Activated naive CD8-positive, alpha-beta T cell treated with anti-CD3 and anti-CD28 coated beads, Interleukin-2, amount 50 U/mL, for 24 hours (primary cell): ENCODE data around the gene SNX15.

Source experiments
- ATAC-seq: fragments of 150-1000 bp; cut with Tn5 transposase; one replicate; pipeline ENCODE4 v1.10.0; 2021
- DNase-seq: peaks from one replicate; pipeline ENCODE4 v3.0.0; 2021
- H3K27ac Mint-ChIP-seq: one replicate; pipeline ENCODE4 v1.8.0; 2021; ENCODE audit warnings: mild to moderate bottlenecking, mixed read lengths
- H3K27me3 Mint-ChIP-seq: one replicate; pipeline ENCODE4 v1.8.0; 2021; ENCODE audit warnings: mixed read lengths
- H3K36me3 Mint-ChIP-seq: one replicate; pipeline ENCODE4 v1.8.0; 2021; ENCODE audit warnings: low read depth, mixed read lengths
- H3K4me1 Mint-ChIP-seq: one replicate; pipeline ENCODE4 v1.8.0; 2021; ENCODE audit warnings: mixed read lengths
- H3K4me3 Mint-ChIP-seq: one replicate; pipeline ENCODE4 v1.8.0; 2021; ENCODE audit warnings: mild to moderate bottlenecking, moderate library complexity, mixed read lengths
- H3K9me3 Mint-ChIP-seq: one replicate; pipeline ENCODE4 v1.8.0; 2021; ENCODE audit warnings: mixed read lengths

SNX15 gene

DNA sequence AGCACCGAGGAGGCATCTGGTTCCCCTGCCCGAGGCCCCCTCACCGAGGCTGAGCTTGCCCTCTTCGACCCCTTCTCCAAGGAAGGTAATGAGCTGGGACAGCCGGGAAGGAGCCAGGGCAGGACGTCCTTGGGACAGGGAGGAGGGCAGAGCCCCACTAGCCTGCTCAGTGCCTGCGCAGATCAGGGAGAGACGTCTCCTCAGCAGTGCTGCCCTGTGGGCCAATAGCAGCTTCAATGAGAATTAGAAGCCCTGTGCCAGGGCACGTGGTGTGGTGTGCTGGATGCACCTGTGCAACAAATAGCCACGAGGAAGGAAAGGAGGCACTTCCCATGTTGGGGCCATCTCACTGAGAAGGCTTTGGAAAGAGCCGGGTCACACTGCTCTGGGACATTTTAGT, 8.3 kb downstream of the SNX15 start:
- DNase-seq (no peak), ATAC-seq (no peak)
- H3K9me3 Mint-ChIP-seq: no peaks in the 10 kb centered on the region
- H3K36me3 Mint-ChIP-seq: no peaks in the 10 kb centered on the region
- H3K4me3 Mint-ChIP-seq: no peak overlapping the region
- no peaks in the 10 kb centered on the region for H3K27me3 Mint-ChIP-seq
- no peak overlapping the region for H3K27ac Mint-ChIP-seq
- H3K4me1 Mint-ChIP-seq: peaks cover 2% of the 10 kb centered on the region

DNA sequence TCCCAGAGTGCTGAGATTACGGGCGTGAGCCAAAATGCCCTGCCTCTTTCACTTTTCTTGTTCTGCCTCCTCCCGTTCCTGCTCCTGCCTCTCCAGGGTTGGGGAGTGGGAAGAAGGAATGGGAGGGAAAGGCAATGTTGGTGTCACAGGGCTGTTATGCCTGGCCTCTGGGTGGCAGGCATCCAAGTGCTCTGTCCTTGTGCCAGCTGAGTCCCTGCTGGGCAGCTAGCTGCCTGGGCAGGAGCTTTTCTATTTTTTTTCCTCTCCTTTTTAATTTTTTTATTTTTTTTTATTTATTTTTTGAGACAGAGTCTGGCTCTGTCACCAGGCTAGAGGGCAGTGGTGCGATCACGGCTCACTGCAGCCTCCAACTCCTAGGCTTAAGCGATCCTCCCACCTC, 9.7 kb downstream of the SNX15 start:
- H3K27me3 Mint-ChIP-seq: no peaks in the 10 kb centered on the region
- H3K4me3 Mint-ChIP-seq: no peak overlapping the region
- ATAC-seq (no peak), DNase-seq (no peak)
- peaks cover 6% of the 10 kb centered on the region for H3K4me1 Mint-ChIP-seq
- H3K36me3 Mint-ChIP-seq: no peaks in the 10 kb centered on the region
- no peaks in the 10 kb centered on the region for H3K9me3 Mint-ChIP-seq
- H3K27ac Mint-ChIP-seq: no peak overlapping the region

DNA sequence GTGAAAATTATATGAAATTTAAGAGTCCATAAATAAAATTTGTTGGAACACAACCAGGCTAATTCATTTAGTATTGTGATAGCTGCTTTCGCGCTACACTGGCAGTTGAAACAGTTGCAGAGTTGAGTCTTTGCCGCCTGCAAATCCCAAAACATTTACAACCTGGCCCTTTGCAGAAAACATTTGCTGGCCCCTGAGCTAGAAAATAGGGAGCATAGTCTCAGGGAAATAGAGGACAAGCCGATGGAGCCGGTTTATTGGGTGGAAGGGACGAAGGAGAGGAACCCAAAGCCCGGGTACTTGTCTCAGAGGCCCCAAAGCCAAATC, 13.2 kb downstream of the SNX15 start:
- H3K4me1 Mint-ChIP-seq: peaks cover 15% of the 10 kb centered on the region
- H3K4me3 Mint-ChIP-seq: peak overlapping the region; percentile 84
- no peak for DNase-seq
- H3K36me3 Mint-ChIP-seq: peaks cover 5% of the 10 kb centered on the region
- H3K27me3 Mint-ChIP-seq: no peaks in the 10 kb centered on the region
- no peaks in the 10 kb centered on the region for H3K9me3 Mint-ChIP-seq
- ATAC-seq: no peak
- peak overlapping the region; percentile 93 for H3K27ac Mint-ChIP-seq

DNA sequence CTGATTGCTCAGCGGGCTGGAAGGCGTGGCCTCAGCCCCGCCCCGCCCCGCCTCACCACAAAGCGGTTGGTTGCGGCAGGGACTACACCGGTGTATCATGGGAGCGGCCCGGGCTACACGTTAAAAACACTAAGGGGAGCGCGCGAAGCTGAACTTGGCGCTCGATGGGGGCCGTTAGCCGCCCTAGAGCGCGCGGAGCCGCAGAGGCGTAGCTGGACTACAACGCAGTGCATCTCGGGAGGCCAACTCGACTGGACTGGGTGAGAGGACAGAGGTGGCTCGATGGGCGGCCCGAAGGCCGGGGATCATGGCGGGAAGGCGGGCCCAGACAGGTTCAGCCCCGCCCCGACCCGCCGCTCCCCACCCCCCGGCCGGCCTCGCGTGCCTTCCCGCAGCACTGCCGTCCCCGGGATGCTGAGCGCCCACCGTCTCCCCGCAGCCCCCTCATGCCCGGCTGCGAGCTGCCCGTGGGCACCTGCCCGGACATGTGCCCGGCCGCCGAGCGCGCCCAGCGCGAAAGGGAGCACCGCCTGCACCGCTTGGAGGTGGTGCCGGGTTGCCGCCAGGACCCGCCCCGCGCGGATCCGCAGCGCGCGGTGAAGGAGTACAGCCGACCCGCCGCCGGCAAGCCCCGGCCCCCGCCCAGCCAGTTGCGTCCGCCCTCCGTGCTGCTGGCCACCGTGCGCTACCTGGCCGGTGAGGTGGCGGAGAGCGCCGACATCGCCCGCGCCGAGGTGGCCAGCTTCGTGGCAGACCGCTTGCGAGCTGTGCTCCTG, 13.8 kb downstream of the SNX15 start, which contains the start of gene SAC3D1:
Gene SAC3D1, plus strand, starts transcription at position 364 of the 776 bp plus-strand sequence. Its CDS starts 83 bp downstream, at position 447.
- Mint-ChIP-seq H3K4me1 (peaks cover 15% of the 10 kb centered on the region), H3K27me3 (no peaks in the 10 kb centered on the region), H3K4me3 (peak within 1 kb of the TSS; percentile 84), H3K36me3 (peaks cover 5% of the 10 kb centered on the region), H3K27ac (peak within 1 kb of the TSS; percentile 93), H3K9me3 (no peaks in the 10 kb centered on the region)
- DNase-seq (peak; percentile 86), ATAC-seq (peak; percentile 96)

DNA sequence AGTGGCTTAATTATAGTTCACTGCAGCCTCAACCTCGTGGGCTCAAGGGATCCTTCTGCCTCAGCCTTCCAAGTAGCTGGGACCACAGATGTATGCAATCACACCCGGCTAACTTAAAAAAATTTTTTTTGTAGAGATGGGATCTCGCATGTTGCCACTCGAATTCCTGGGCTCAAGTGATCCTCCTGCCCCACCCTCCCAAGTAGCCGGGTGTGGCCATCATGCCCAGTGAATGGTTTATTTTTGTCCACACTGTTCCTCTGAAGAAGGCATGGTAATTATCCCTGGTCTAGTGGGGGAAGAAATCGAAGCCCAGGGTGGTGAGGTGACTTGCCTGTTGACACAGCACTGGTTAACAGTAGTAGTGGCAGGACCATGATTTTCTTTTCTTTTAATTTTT, 15.7 kb downstream of the SNX15 start:
- H3K36me3 Mint-ChIP-seq: peaks cover 5% of the 10 kb centered on the region
- H3K27ac Mint-ChIP-seq: no peak overlapping the region
- DNase-seq (no peak), ATAC-seq (no peak)
- no peaks in the 10 kb centered on the region for H3K9me3 Mint-ChIP-seq
- H3K4me1 Mint-ChIP-seq: peaks cover 31% of the 10 kb centered on the region
- H3K27me3 Mint-ChIP-seq: peaks cover 2% of the 10 kb centered on the region
- peak overlapping the region; percentile 81 for H3K4me3 Mint-ChIP-seq

DNA sequence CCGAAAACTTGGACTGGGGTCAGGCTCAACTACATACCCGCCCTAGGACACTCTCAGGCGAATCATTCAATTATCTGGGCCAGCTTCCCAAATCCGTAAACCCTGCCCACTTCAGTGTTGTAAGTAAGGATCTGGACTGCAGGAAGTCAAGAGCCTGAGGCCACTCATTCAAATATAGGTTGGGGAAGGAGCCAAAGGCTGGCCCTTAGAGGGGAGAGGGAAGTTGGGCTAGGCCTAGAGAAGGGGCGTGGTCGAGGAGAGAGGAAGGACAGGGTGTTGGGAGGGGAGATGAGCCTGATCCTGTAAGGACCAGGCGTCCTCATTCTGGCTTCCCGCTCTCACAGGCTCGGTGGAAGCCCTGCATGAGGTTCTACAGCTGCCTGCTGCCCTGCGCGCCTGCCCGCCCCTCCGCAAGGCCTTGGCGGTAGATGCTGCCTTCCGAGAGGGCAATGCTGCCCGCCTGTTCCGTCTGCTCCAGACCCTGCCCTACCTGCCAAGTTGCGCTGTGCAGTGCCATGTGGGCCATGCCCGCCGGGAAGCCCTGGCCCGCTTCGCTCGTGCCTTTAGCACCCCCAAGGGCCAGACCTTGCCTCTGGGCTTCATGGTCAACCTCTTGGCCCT, 16.8 kb downstream of the SNX15 start:
- Mint-ChIP-seq H3K27ac (no peak overlapping the region), H3K4me3 (no peak overlapping the region), H3K4me1 (peaks cover 37% of the 10 kb centered on the region), H3K36me3 (peaks cover 5% of the 10 kb centered on the region), H3K27me3 (peaks cover 2% of the 10 kb centered on the region), H3K9me3 (no peaks in the 10 kb centered on the region)
- ATAC-seq: no peak
- DNase-seq: no peak

DNA sequence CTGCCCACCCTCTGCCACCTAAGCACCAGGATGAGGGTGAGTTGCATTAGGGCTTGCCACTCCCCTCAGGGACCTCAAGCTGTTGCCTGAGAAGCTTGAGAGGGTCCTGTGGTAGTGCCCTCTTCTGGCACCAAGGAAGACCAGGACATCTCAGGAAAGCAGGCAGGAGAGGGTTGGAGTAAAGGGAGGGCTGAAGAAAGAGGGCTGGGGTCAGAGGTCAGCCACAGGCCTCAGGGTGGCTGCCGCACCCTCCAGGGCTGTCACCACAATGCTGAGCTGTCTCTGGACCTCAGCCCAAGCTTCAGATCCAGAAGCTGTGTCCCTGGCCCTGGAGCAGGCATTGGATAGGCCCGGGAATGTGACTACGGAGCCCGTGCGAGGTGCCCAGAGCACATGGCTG, 17.8 kb downstream of the SNX15 start:
- no peak for ATAC-seq
- H3K27me3 Mint-ChIP-seq: peaks cover 2% of the 10 kb centered on the region
- no peaks in the 10 kb centered on the region for H3K9me3 Mint-ChIP-seq
- no peak for DNase-seq
- H3K36me3 Mint-ChIP-seq: peaks cover 5% of the 10 kb centered on the region
- no peak overlapping the region for H3K27ac Mint-ChIP-seq
- H3K4me1 Mint-ChIP-seq: peaks cover 37% of the 10 kb centered on the region
- H3K4me3 Mint-ChIP-seq: no peak overlapping the region

DNA sequence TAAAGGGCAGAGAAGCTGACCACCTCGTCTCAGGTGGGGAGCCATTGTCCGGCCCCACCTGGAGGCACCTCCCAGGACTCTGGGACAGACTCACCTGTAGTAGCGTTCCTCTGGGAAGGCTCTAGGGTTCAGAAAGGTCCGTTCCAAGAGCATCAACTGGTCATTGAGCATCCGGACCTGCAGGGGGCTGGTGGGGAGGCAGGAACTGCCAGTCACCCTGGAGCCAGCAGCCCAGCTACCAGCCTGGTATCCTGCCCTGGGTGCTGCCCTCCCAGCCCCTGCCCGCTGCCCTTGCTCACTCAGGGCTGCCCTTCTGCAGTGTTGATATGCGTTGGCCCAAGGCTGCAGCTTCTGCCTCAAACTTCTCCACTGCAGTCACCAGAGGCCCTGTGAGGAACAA, 18.5 kb downstream of the SNX15 start:
- H3K36me3 Mint-ChIP-seq: peaks cover 5% of the 10 kb centered on the region
- no peak for ATAC-seq
- H3K27me3 Mint-ChIP-seq: peaks cover 2% of the 10 kb centered on the region
- no peak overlapping the region for H3K27ac Mint-ChIP-seq
- H3K4me1 Mint-ChIP-seq: peaks cover 34% of the 10 kb centered on the region
- DNase-seq: no peak
- no peak overlapping the region for H3K4me3 Mint-ChIP-seq
- no peaks in the 10 kb centered on the region for H3K9me3 Mint-ChIP-seq

DNA sequence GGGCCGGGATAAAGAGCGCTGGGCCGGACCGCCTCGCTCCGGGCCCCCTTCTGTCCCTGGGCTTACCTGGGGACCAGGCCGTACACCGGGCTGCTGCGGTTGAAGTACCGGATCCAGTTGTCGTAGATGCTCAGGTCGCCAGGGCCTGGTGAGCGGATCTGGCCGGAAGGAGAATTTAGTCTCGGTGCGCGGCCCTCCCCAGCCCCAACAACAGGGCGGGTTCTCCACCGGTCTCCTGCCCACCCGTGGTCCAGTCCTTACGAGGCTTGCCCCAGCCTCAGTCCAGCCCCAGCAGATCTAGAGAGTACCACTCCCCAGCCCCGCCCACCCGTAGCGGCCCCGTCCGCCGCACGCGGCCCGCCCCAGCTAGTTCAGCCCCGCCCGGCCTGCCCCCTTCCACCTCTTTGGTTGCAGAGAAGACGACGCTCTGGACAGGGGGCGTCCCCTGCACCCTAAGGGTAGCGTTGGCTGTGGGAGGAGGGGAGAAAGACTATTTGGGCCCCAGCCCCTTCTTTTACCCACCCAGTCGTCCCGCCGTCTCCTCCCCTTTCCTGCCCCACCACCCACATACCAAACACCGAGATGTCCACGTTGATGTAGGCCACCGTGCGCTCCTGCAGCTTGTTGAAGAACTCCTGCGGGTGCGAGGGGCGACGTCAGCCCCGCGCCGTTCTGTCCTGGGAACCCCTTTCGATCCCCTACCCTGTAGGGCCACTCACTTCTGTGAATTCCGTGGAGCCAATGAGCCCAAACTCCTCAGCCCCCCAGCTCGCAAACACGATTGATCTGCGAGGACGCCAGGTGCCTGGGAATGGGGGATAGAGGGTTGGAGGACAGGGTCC, 20.6 kb downstream of the SNX15 start:
- peak overlapping the region; percentile 49 for H3K27ac Mint-ChIP-seq
- DNase-seq (peak; percentile 40), ATAC-seq (peak; percentile 41)
- no peaks in the 10 kb centered on the region for H3K9me3 Mint-ChIP-seq
- H3K4me1 Mint-ChIP-seq: peaks cover 24% of the 10 kb centered on the region
- H3K36me3 Mint-ChIP-seq: peaks cover 5% of the 10 kb centered on the region
- H3K27me3 Mint-ChIP-seq: peaks cover 2% of the 10 kb centered on the region
- peak overlapping the region; percentile 81 for H3K4me3 Mint-ChIP-seq

DNA sequence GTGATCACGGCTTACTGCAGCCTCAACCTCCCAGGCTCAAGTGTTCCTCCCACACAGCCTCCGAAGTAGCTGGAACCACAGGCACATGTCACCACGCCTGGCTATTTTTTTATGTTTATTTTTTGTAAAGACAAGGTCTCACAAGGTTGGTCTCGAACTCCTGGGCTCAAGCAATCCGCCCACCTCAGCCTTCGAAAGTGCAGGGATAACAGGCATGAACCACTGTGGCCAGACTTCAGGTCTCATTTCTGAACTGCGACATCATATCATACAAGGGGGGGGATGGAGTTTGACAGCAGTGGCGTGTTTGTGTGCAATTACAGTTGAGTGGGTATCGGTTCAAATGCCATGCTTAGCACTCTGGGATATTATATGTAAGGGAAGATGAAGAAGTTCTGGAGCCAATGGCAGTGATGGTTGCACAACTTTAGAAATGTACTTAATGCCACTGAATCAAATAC, 24.2 kb downstream of the SNX15 start:
- Mint-ChIP-seq H3K4me1 (peaks cover 29% of the 10 kb centered on the region), H3K36me3 (no peaks in the 10 kb centered on the region), H3K27me3 (peaks cover 2% of the 10 kb centered on the region), H3K27ac (no peak overlapping the region), H3K9me3 (no peaks in the 10 kb centered on the region), H3K4me3 (no peak overlapping the region)
- ATAC-seq: no peak
- DNase-seq: no peak

DNA sequence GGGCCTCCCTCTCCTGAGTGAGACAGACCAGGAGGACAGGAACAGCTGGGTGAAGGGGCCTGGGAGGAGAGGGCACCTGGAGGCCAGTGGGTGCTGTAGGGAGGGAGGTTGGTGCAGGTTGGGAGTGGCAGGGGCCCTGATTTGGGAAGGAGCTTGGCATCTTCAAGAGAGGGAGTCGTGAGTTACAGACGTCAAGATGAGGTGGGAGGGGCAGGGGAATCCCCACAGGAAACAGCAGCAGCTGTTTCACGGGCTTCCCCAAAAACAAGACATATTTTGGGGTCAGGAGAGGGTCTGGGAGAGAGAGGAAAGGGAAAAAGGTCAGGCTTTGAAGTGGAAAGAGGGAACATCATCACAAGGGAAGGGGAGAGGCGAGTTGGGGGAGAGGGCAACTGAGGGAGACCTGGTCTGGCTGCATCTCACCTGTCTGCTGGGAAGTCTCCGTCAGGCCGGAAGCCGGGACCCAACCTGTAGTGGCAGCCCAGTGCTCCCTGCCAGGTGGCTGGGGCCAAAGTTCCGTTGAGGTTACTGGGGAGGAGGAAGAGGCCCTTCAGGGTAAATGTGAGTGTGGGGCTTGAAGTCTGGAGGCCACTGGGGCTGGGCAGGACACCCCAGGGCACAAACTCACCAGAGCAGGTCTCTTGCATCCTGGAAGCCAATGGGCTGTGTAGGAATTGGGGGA, 26.7 kb downstream of the SNX15 start:
- ATAC-seq: no peak
- Mint-ChIP-seq H3K27me3 (no peaks in the 10 kb centered on the region), H3K27ac (peak overlapping the region; percentile 0), H3K9me3 (no peaks in the 10 kb centered on the region), H3K4me1 (peaks cover 10% of the 10 kb centered on the region), H3K4me3 (no peak overlapping the region), H3K36me3 (no peaks in the 10 kb centered on the region)
- no peak for DNase-seq

DNA sequence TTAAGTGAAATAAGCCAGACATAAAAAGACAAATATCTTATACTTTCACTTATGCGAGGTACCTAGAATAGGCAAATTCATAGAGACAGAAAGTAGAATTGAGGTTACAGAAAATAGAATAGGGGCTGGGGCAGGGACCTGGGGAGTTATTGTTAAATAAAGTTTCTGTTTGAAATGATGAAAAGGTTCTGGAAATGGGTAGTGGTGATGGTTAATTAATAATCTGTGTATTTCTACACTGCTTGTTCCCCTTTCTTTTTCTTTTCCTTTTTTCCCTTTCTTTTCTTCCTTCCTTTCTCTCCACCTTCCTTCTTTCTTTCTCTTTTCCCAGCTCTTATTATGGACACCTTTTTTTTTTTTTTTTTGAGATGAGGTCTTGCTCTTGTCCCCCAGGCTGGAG, 28.3 kb downstream of the SNX15 start:
- no peaks in the 10 kb centered on the region for H3K36me3 Mint-ChIP-seq
- DNase-seq (no peak), ATAC-seq (no peak)
- H3K27me3 Mint-ChIP-seq: no peaks in the 10 kb centered on the region
- no peaks in the 10 kb centered on the region for H3K9me3 Mint-ChIP-seq
- no peak overlapping the region for H3K27ac Mint-ChIP-seq
- no peak overlapping the region for H3K4me3 Mint-ChIP-seq
- H3K4me1 Mint-ChIP-seq: peaks cover 10% of the 10 kb centered on the region

DNA sequence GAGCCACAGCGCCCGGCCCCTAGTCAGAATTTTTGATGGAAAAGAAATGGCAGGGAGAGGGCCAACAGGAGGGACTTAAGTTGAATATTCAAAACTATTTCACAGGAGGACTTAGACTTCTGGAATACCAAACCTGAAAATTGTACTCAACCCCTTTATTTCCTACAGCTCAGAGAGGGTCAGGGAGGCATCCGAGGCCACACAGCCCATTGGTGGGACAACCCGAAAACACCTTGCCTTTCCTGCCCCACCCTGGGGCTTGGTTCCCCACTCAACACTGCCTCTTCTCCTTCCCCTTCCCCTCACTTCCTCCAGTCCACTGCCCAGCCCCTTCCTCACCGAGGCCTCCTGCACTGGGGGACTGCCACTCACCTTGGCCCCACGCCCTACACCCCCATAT, 29.8 kb downstream of the SNX15 start:
- H3K27me3 Mint-ChIP-seq: no peaks in the 10 kb centered on the region
- no peak overlapping the region for H3K4me3 Mint-ChIP-seq
- no peak for ATAC-seq
- DNase-seq: no peak
- H3K36me3 Mint-ChIP-seq: no peaks in the 10 kb centered on the region
- no peaks in the 10 kb centered on the region for H3K9me3 Mint-ChIP-seq
- no peak overlapping the region for H3K27ac Mint-ChIP-seq
- peaks cover 10% of the 10 kb centered on the region for H3K4me1 Mint-ChIP-seq

DNA sequence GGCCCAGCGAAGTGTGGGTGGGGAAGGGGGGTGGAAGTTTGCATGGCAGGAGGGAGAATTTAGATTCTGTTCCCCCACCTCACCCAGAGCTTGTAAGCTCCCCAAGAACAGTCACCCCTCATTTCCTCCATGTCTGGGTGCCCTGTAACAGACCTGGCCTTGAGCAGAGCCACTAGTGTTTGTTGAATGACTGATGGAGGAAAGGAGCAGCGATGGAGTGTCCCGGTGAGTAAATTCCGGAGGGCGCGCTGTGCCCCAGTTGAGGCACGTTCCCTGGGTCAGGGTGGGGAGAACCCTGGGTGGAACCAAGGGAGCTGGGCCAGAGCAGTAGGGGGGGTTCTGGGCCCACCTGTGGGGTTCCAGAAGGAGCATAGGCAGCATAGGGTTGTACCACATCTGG, 30.3 kb downstream of the SNX15 start:
- Mint-ChIP-seq H3K27ac (no peak overlapping the region), H3K4me3 (no peak overlapping the region), H3K4me1 (peaks cover 10% of the 10 kb centered on the region), H3K9me3 (no peaks in the 10 kb centered on the region), H3K27me3 (no peaks in the 10 kb centered on the region), H3K36me3 (no peaks in the 10 kb centered on the region)
- ATAC-seq (no peak), DNase-seq (no peak)
